ENCODE measurements around the gene CCNA1. TPM values are rescaled to one million over a fixed set of nuclear protein-coding genes. Genes with fewer than 3 reads are reported as not detected.

Gene CCNA1
- total and polyA plus RNA-seq, 10 of the 15 experiments (the other 5 are each of a cell fraction or from before 2014, with no cell fraction given): 0.38 to 6.0 (median 1.1) TPM

GRCh38 chr13:36476661-36477060, 44.4 kb downstream of the CCNA1 start (continued):
- no peak for TF ChIP-seq ZNF24 (IDR thresholded peaks at IDR 0.05)
- TF ChIP-seq RUNX3 (IDR thresholded peaks at IDR 0.05; ENCODE audit: low read length): no peak
- TF ChIP-seq ZBED1 (IDR thresholded peaks at IDR 0.05; ENCODE audit: borderline replicate concordance): no peak
- no peak for TF ChIP-seq TBL1XR1 (IDR thresholded peaks at IDR 0.05; ENCODE audit: low read depth, low read length)
- TF ChIP-seq SREBF2 (IDR thresholded peaks at IDR 0.05; ENCODE audit: low read length): no peak
- TF ChIP-seq NFXL1 (IDR thresholded peaks at IDR 0.05; ENCODE audit: borderline replicate concordance): no peak
- no peak for TF ChIP-seq PKNOX1 (IDR thresholded peaks at IDR 0.05)
- TF ChIP-seq CREM (IDR thresholded peaks at IDR 0.05; ENCODE audit: low read depth): no peak
- no peak for TF ChIP-seq NBN (IDR thresholded peaks at IDR 0.05)
- no peak for TF ChIP-seq MYC (IDR thresholded peaks at IDR 0.05; ENCODE audit: insufficient read depth, insufficient read length, insufficient replicate concordance, low read length, severe bottlenecking)
- no peak for TF ChIP-seq SIX5 (IDR thresholded peaks at IDR 0.05; ENCODE audit: low read depth, low read length, severe bottlenecking)
- TF ChIP-seq HSF1 (IDR thresholded peaks at IDR 0.05; ENCODE audit: low read depth, low read length): no peak

All from GM12878 (cell line).